DND-41 (cell line): ENCODE measurements around the gene MOB3B.

Experiments used
- ATAC-seq: fragments of 200-7000 bp; cut with Tn5 transposase; 3 replicates; pipeline ENCODE4 v1.9.1; 2021; ENCODE audit warnings: low read depth; ENCODE audit not compliant: insufficient read depth
- DNase-seq: peaks from one replicate; pipeline ENCODE4 v3.0.0-alpha.2; 2020
- H2AFZ ChIP-seq: 2 replicates; pipeline ENCODE4 v1.6.0; 2012; ENCODE audit warnings: low read depth, low read length
- H3K27ac ChIP-seq: 2 replicates; pipeline ENCODE4 v1.5.1; 2012; ENCODE audit warnings: low read length, inconsistent platforms
- H3K27me3 ChIP-seq: fragments of 200-600 bp; sonication (generic); 2 replicates; pipeline ENCODE4 v1.6.0; 2012; ENCODE audit warnings: low read length, mild to moderate bottlenecking, inconsistent platforms; ENCODE audit not compliant: insufficient read depth, poor library complexity
- H3K36me3 ChIP-seq: 2 replicates; pipeline ENCODE4 v1.5.1; 2012; ENCODE audit warnings: low read length, inconsistent platforms; ENCODE audit not compliant: insufficient read depth
- H3K4me1 ChIP-seq: 2 replicates; pipeline ENCODE4 v1.5.1; 2012; ENCODE audit warnings: mild to moderate bottlenecking, low read length; ENCODE audit not compliant: insufficient read depth
- H3K4me2 ChIP-seq: 2 replicates; pipeline ENCODE4 v1.6.0; 2012; ENCODE audit warnings: mild to moderate bottlenecking, moderate library complexity, low read length, inconsistent platforms; ENCODE audit not compliant: insufficient read depth
- H3K4me3 ChIP-seq, 2 experiments: fragments of 200-600 bp in 1 of 2; shearing (Covaris generic) in 1 of 2; 2 replicates each; pipeline ENCODE4 v1.5.1; 2012 to 2016; ENCODE audit warnings: inconsistent platforms in 2 of 2, low read length in 2 of 2, mild to moderate bottlenecking in 2 of 2, low read depth in 1 of 2, moderate library complexity in 1 of 2
- H3K79me2 ChIP-seq: 2 replicates; pipeline ENCODE4 v1.6.0; 2012; ENCODE audit warnings: low read length, inconsistent platforms; ENCODE audit not compliant: insufficient read depth
- H3K9ac ChIP-seq: 2 replicates; pipeline ENCODE4 v1.6.0; 2012; ENCODE audit warnings: low read depth, mild to moderate bottlenecking, inconsistent platforms, low read length, moderate library complexity
- H3K9me3 ChIP-seq: 2 replicates; pipeline ENCODE4 v1.5.1; 2012; ENCODE audit warnings: low read length, moderate library complexity, mild to moderate bottlenecking, inconsistent platforms; ENCODE audit not compliant: insufficient read depth, severe bottlenecking
- H4K20me1 ChIP-seq: 2 replicates; pipeline ENCODE4 v1.6.0; 2012; ENCODE audit warnings: low read length; ENCODE audit not compliant: insufficient read depth
- EZH2 ChIP-seq: IDR thresholded peaks from 3 replicates; pipeline ENCODE4 v1.6.1; 2012; ENCODE audit warnings: borderline replicate concordance, low read depth, mild to moderate bottlenecking, moderate library complexity, low read length, inconsistent platforms; ENCODE audit not compliant: severe bottlenecking
- TF ChIP-seq, protein P1 (sequence below): IDR thresholded peaks from 2 replicates; pipeline ENCODE4 v1.5.1; 2012; ENCODE audit warnings: borderline replicate concordance, low read length, moderate library complexity, mild to moderate bottlenecking; ENCODE audit not compliant: poor library complexity, severe bottlenecking; ENCODE audit errors: extremely low read depth

Gene MOB3B

GRCh38 chr9:27337236-27337635, 192.4 kb downstream of the MOB3B start:
- no peak for ATAC-seq
- no peak overlapping the region for H2AFZ ChIP-seq
- no peak for TF ChIP-seq EZH2
- TF ChIP-seq, protein P1, sequence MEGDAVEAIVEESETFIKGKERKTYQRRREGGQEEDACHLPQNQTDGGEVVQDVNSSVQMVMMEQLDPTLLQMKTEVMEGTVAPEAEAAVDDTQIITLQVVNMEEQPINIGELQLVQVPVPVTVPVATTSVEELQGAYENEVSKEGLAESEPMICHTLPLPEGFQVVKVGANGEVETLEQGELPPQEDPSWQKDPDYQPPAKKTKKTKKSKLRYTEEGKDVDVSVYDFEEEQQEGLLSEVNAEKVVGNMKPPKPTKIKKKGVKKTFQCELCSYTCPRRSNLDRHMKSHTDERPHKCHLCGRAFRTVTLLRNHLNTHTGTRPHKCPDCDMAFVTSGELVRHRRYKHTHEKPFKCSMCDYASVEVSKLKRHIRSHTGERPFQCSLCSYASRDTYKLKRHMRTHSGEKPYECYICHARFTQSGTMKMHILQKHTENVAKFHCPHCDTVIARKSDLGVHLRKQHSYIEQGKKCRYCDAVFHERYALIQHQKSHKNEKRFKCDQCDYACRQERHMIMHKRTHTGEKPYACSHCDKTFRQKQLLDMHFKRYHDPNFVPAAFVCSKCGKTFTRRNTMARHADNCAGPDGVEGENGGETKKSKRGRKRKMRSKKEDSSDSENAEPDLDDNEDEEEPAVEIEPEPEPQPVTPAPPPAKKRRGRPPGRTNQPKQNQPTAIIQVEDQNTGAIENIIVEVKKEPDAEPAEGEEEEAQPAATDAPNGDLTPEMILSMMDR: no peak
- H3K9me3 ChIP-seq: no peaks in the 10 kb centered on the region
- no peak for DNase-seq
- no peaks in the 10 kb centered on the region for H3K27me3 ChIP-seq
- no peak overlapping the region for H3K4me2 ChIP-seq
- no peaks in the 10 kb centered on the region for H4K20me1 ChIP-seq
- H3K79me2 ChIP-seq: no peaks in the 10 kb centered on the region
- H3K27ac ChIP-seq: no peak overlapping the region
- no peaks in the 10 kb centered on the region for H3K36me3 ChIP-seq
- no peaks in the 10 kb centered on the region for H3K4me1 ChIP-seq
- H3K4me3 ChIP-seq: no peak overlapping the region
- H3K9ac ChIP-seq: no peak overlapping the region

DNA sequence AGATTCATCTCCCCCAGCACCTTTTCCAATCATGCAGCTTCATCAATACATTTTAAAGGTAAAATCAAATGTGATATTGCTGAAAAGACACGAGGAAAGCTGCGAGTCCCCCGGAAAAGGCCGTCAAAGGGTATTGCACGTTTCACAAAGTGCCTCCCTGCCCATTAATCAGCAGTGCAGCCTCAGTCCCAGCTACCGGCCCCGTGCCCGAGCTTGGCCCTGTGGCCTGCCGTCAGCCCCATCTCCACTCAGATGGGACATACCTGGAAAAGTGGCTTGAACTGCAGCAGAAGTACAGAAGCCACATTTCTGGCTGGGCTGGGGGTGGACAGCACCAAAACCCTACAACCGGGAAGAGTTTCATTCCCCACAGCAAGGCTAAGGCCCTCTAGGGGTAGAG, 192.8 kb downstream of the MOB3B start:
- no peak overlapping the region for H3K4me3 ChIP-seq
- no peak for DNase-seq
- H3K27ac ChIP-seq: no peak overlapping the region
- no peaks in the 10 kb centered on the region for H3K79me2 ChIP-seq
- TF ChIP-seq, protein P1: no peak
- no peak for TF ChIP-seq EZH2
- ATAC-seq: no peak
- H2AFZ ChIP-seq: no peak overlapping the region
- no peak overlapping the region for H3K4me2 ChIP-seq
- H3K27me3 ChIP-seq: no peaks in the 10 kb centered on the region
- no peaks in the 10 kb centered on the region for H3K36me3 ChIP-seq
- H3K9ac ChIP-seq: no peak overlapping the region
- H3K9me3 ChIP-seq: no peaks in the 10 kb centered on the region
- H3K4me1 ChIP-seq: no peaks in the 10 kb centered on the region
- H4K20me1 ChIP-seq: no peaks in the 10 kb centered on the region

DNA sequence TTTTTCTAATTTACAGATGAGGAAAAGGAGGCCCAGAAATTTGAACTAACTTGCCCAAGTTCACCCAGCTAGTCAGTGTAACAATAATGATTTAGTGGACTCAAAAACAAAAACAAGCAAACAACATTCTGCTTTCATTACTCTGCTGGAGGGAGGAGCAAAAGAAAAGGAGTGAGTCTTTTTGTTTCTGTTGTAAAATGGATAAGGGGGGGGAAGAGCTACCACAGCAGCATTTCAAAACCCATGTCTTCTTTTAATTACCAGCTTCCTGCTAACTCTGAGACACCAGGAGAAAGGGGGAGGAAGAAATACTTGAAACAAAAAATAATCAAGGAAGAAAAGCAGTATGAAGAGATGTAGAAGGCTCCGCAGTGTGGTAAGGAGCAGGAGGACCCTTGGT, 193.5 kb downstream of the MOB3B start:
- Histone ChIP-seq H3K4me1 (no peaks in the 10 kb centered on the region), H3K36me3 (no peaks in the 10 kb centered on the region), H3K9me3 (no peaks in the 10 kb centered on the region), H4K20me1 (no peaks in the 10 kb centered on the region), H3K79me2 (no peaks in the 10 kb centered on the region), H3K27ac (no peak overlapping the region), H3K4me2 (no peak overlapping the region), H3K4me3 (no peak overlapping the region), H2AFZ (no peak overlapping the region), H3K9ac (no peak overlapping the region), H3K27me3 (no peaks in the 10 kb centered on the region)
- ATAC-seq: no peak
- no peak for DNase-seq
- TF ChIP-seq, protein P1: no peak
- no peak for TF ChIP-seq EZH2

GRCh38 chr9:27335075-27335474, 194.5 kb downstream of the MOB3B start:
- no peaks in the 10 kb centered on the region for H3K4me1 ChIP-seq
- ATAC-seq: no peak

More at GRCh38 chr9:27335075-27335474, 194.5 kb downstream of the MOB3B start:
- Histone ChIP-seq H3K9me3 (no peaks in the 10 kb centered on the region), H3K4me3 (no peak overlapping the region), H3K9ac (no peak overlapping the region), H3K36me3 (no peaks in the 10 kb centered on the region), H3K27ac (no peak overlapping the region), H3K4me2 (no peak overlapping the region), H3K27me3 (no peaks in the 10 kb centered on the region), H3K79me2 (no peaks in the 10 kb centered on the region), H4K20me1 (no peaks in the 10 kb centered on the region), H2AFZ (no peak overlapping the region)
- TF ChIP-seq EZH2: no peak
- TF ChIP-seq, protein P1: no peak
- DNase-seq: no peak
